Limb (tissue), 2 donors: ENCODE results near the gene GON4L.
"Not testable (repeated sequence)": the region's sequence is repeated elsewhere in the genome, so short reads cannot be mapped to it uniquely, and the experiment has no call there.

Experiments
- DNase-seq, 2 donors: peaks; one replicate each; pipeline ENCODE4 v3.0.0-alpha.2; 2016; ENCODE audit errors: extremely low spot score in 2 of 2

GON4L gene

GRCh38 chr1:155747586-155747985 is 109.4 kb downstream of the GON4L start:
- DNase-seq = not testable (repeated sequence)

DNA sequence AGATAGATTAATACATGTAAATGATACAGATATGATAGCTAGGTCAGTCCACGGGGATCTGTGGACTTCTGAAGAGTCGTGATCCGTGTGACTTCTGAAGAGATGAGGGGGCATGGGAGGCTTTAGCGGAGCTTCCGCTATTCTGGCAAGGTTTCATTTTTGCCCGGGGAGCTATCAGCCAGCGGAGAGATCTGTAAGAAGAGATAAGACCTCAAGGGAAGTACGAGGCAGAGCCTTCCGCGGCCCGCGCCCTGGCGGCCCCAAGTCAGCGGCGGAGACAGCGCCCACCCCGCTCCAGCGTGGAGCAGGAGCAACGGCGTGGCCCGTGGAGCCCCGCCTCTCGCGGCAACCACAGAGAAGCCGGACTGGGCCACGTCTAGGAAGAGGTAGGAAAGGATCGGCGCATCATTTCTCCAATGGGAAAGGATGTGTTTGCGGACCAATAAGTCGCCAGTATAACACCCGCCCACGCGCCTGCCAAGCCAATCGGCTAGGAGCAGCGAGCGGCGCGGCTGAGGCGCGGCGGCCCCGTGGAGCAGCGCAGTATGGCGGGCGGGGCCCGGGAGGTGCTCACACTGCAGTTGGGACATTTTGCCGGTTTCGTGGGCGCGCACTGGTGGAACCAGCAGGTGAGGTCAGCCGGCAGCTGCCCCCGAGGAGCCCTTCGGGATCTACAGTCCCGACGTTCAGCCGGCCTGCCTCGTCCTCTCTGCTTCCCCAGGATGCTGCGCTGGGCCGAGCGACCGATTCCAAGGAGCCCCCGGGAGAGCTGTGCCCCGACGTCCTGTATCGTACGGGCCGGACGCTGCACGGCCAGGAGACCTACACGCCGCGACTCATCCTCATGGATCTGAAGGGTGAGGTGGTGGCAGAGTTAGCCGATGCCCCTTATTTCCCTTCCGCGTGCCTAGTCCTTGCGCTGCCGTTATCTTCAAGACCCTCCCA is 111.5 kb downstream of the GON4L start:
- peak; percentile 93 to 95 for DNase-seq

DNA sequence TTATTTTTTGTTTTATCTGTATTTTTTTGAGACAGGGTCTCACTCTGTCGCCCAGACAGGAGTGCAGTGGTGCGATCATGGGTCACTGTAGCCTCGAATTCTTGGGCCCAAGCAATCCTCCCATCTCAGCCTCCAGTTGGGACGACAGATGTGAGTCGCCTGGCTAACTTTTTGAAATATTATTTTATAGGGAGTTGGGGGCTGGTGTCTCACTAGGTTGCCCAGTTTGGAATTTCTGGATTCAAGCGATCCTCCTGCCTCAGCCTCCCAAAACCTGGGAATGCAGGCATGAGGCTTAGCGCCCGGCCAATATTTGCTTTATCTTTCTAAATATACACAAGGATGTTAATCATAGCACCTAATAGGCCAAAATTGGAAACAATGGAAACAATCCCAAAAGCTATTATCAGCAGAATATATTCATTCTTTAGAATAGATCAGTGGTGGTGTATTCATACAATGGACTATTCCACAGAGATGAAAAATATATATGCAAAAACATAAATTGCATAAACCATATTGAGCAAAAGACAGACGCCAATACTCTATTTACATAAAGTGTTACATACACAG is 112.2 kb downstream of the GON4L start:
- DNase-seq = no peak

DNA sequence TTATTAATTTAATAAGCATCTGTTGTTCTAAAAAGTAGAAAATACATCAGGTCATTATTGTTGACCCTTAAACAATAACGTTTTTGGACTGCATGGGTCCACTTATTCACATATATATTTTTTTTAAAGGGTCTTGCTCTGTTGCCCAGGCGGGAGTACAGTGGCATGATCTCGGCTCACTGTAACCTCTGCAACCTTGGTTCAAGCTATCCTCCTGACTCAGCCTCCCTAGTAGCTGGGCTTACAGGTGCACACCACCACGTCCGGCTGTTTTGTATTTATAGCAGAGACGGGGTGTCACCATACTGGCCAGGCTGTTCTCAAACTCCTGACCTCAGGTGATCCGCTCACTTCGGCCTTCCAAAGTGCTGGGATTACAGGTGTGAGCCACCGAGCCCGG is 115.1 kb downstream of the GON4L start:
- no peak for DNase-seq

- DNase-seq = no peak
These were observed 116.0 kb downstream of the GON4L start for GRCh38 chr1:155740995-155741394.

- peak; percentile 18 to 53 for DNase-seq
These were observed 127.7 kb downstream of the GON4L start for GRCh38 chr1:155729031-155729898.

GRCh38 chr1:155725142-155725541 is 131.9 kb downstream of the GON4L start:
- no peak for DNase-seq

DNA sequence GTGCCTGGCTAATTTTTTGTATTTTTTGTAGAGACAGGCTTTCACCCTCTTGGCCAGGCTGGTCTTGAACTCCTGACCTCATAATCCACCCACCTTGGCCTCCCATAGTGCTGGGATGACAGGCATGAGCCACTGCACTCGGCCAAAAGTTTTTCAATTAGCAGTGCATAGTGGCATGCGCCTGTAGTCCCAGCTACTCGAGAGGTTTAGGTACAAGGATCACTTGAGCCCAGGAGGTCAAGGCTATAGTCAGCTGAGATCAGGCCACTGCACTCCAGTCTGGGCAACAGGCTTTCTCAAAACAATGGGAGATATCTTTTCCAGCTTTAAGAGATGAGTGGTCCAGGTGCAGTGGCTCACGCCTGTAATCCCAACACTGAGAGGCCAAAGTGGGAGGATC is 137.3 kb downstream of the GON4L start:
- no peak for DNase-seq

DNA sequence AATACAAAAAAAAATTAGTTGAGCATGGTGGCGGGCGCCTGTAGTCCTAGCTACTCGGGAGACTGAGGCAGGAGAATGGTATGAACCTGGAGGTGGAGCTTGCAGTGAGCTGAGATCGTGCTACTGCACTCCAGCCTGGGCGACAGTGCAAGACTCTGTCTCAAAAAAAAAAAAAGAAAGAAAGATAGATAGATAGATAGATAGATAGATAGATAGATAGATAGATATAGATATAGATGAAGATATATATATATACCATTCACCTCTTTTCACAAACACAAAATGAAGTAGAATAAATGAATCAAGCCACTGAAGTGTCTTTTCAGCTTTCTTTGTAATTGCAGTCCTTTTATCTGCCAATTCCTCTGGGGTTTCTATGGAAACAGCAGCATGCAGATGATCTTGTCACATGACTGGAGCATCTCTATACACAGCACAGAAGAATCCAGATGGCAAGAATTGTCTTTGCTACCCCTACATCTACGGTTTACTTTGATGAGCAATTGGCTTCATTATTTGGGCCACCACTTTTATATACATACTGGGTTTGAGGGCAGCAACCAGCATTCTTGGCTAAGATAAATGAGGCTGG is 138.4 kb downstream of the GON4L start:
- not testable (repeated sequence) for DNase-seq

DNA sequence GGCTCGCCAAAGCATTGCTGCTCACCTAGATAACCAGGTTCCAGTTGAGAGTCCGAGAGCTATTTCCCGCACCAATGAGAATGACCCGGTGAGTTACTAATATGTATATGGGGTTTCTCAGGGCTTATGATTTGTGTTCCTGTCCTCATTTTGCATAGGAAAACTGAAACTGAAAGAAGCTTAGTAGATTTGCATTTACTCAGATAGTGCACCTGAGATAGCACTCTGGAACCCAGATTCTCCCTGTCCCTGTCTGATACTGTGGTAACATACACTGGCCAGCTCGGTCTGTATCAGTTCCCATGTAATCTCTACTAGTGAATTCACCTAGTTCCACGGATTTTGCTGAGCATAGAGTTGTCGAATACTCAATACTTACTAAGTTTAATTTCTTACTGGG is 140.0 kb downstream of the GON4L start:
- DNase-seq = no peak

DNA sequence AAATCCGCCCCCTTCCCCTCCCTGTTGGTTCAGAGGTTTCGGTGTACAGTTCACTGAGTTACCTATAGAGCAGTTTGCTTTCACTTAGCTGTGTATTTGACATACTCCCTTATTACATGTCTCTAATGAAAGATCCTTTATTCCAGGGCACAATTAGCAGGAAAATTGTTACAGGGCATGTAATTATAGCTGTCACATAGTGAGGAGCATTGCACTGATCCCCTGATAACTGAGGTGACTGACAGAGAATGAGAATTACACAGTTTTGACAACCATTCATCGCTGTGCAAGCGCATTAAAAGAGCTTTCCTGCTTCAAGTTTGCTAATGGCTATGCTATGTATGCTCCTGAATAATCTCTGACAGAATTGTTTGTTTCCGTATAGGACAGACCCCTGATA is 141.2 kb downstream of the GON4L start:
- no peak for DNase-seq

- DNase-seq = not testable (repeated sequence)
These were observed 142.0 kb downstream of the GON4L start for GRCh38 chr1:155715056-155715455.

- DNase-seq = no peak
These were observed 143.9 kb downstream of the GON4L start for GRCh38 chr1:155713075-155713474.

DNA sequence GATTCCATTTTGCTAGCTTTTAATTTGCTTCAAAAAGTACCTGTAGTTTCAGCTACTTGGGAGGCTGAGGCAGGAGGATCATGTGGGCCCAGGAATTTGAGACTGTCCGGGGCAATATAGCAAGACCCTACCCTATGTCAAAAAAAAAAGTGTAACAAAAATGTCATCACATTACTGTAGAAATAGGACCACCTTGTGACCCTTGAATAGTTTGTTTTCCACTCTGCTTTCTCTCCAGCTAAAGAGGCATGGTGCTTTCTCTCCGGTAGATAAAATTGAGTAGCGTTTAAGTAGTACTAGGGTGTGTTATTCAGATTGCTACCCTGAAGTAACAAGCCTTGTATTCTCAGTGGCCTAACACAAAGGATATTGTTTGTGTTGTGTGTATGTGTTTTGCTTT is 144.4 kb downstream of the GON4L start:
- DNase-seq = not testable (repeated sequence)

DNA sequence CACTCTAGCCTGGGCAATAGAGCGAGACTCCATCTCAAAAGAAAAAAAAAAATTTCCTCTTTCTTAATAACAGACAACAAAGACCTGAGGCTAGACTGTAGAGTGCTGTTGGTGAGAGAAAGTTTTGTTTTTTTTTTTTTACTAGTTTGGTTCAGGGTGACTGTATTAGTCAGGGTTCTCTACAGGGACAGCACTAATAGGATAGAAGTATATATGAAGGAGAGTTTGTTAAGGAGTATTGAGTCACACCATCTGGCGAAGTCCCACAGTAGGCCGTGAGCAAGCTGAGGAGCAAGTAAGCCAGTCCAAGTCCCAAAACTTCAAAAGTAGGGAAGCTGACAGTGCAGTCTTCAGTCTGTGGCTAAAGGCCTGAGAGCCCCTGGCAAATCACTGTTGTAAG is 145.6 kb downstream of the GON4L start:
- DNase-seq = not testable (repeated sequence)

- no peak for DNase-seq
These were observed 147.6 kb downstream of the GON4L start for GRCh38 chr1:155709391-155709790.

GRCh38 chr1:155706139-155706538 is 150.9 kb downstream of the GON4L start:
- no peak for DNase-seq

- DNase-seq = not testable (repeated sequence)
These were observed 152.6 kb downstream of the GON4L start for GRCh38 chr1:155704414-155704813.

DNA sequence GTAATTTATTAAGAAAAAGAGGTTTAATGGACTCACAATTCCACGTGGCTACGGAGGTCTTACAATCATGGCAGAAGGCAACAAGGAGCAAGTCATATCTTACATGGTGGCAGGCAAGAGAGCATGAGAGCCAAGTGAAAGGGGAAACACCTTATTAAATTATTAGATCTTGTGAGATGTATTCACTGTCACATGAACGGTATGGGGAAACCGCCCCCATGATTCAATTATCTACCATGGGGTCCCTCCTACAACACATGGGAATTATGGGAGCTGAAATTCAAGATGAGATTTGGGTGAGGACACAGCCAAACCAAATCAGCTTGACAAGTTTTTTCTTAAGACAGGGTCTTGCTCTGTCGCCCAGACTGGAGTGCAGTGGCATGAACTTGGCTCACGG is 153.8 kb downstream of the GON4L start:
- no peak for DNase-seq

DNA sequence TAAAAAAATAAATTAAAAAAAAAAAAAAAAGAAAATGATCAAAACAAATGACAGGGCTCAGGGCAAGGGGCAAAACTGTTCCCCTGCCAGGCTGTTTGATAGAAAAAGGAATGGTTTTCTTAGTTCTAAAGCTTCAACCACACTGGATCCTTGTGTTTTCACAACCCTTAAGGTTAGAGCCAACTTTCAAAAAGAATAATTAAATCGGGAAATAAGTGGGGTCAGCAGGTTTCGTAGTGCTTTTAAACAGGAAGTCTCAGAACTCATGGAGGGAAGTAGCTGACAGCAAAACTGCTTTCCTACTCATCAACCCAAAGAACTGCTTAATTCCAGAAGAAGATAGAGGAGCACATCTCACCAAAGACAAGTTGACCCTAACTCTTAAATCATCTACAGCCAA is 155.3 kb downstream of the GON4L start:
- not testable (repeated sequence) for DNase-seq
